ENCODE data around the gene ZBTB7A. TPM values are rescaled to one million over a fixed set of nuclear protein-coding genes. Genes with fewer than 3 reads are reported as not detected.

The ZBTB7A gene
- total RNA-seq, 1 experiment from 2014 or later: 49.5 TPM

GRCh38 chr19:4052114-4052992 lies 14.3 kb downstream of the ZBTB7A start:
- intact Hi-C loops (cut with micrococcal nuclease): no loop called here
- no peak overlapping the region for H3K9ac ChIP-seq (ENCODE audit: low read length)
- no peak overlapping the region for H3K4me3 ChIP-seq (replicated peaks in 1 of 2; ENCODE audit: low read depth in 1 of 2, low read length in 2 of 2)
- H3K79me2 ChIP-seq (ENCODE audit: insufficient read depth, low read length): peaks cover 95% of the 10 kb centered on the region
- H4K20me1 ChIP-seq (ENCODE audit: insufficient read depth): peaks cover 8% of the 10 kb centered on the region; the same call in 1 of the 2 replicates
- H2AFZ ChIP-seq (ENCODE audit: low read depth, low read length, poor library complexity, severe bottlenecking): no peak overlapping the region
- no TSS peak for BruUV-seq (replicated peaks)
- no peak overlapping the region for H3K27ac ChIP-seq (ENCODE audit: low read depth, low read length)
- no peaks in the 10 kb centered on the region for H3K9me2 ChIP-seq (ENCODE audit: insufficient read depth)
- no peak for ATAC-seq
- no peak for DNase-seq (ENCODE audit: low read depth, low spot score)
- no peaks in the 10 kb centered on the region for H3K9me3 ChIP-seq (ENCODE audit: control insufficient read depth in 1 of 2, insufficient read depth in 1 of 2, low read depth in 1 of 2, low read length in 2 of 2)
- CTCF ChIA-PET: no interaction called here
- no peak for TF ChIP-seq EZH2phosphoT487 (IDR thresholded peaks at IDR 0.05; ENCODE audit: borderline replicate concordance)
- no peak for TF ChIP-seq YY1 (IDR thresholded peaks at IDR 0.05; ENCODE audit: extremely low read depth, insufficient replicate concordance, low read depth, low read length)
- TF ChIP-seq ZBTB33 (IDR thresholded peaks at IDR 0.05; ENCODE audit: extremely low read depth, insufficient replicate concordance, low read length): no peak
- TF ChIP-seq POLR2AphosphoS5 (IDR thresholded peaks at IDR 0.05; ENCODE audit: low read depth, low read length): no peak
- no peak for TF ChIP-seq FOSL1 (IDR thresholded peaks at IDR 0.05; ENCODE audit: low read depth)
- TF ChIP-seq EZH2 (IDR thresholded peaks at IDR 0.05): no peak
- no peak for TF ChIP-seq REST (IDR thresholded peaks at IDR 0.05; ENCODE audit: low read depth)
- TF ChIP-seq CEBPB (IDR thresholded peaks at IDR 0.05; ENCODE audit: low read depth): no peak
- TF ChIP-seq POLR2A (IDR thresholded peaks at IDR 0.05; ENCODE audit: borderline replicate concordance, extremely low read depth, insufficient read depth, insufficient read length): no peak
- no peak for TF ChIP-seq ZNF274 (IDR thresholded peaks at IDR 0.05; ENCODE audit: low read depth, low read length)
- TF ChIP-seq SIN3A (IDR thresholded peaks at IDR 0.05; ENCODE audit: low read depth): no peak
- no peak for TF ChIP-seq JUND (IDR thresholded peaks at IDR 0.05)
- TF ChIP-seq MAX (IDR thresholded peaks at IDR 0.05): no peak
- TF ChIP-seq SP1 (IDR thresholded peaks at IDR 0.05; ENCODE audit: low read depth): no peak
- no peak for TF ChIP-seq CTCF (IDR thresholded peaks at IDR 0.05 in 2 of 3, conservative IDR thresholded peaks at IDR 0.05 in 1 of 3; ENCODE audit: borderline replicate concordance in 1 of 3, insufficient read depth in 1 of 3, low read depth in 2 of 3, low read length in 2 of 3)
- no peak for TF ChIP-seq EGR1 (IDR thresholded peaks at IDR 0.05; ENCODE audit: low read depth)
- TF ChIP-seq ELF1 (IDR thresholded peaks at IDR 0.05; ENCODE audit: borderline replicate concordance, low read depth): no peak
- H3K4me1 ChIP-seq (ENCODE audit: control insufficient read depth in 1 of 2, insufficient read depth in 2 of 2, low read length in 2 of 2): no peaks in the 10 kb centered on the region; a peak in 1 of 4 replicates
- H3K4me2 ChIP-seq (ENCODE audit: low read length): no peak overlapping the region
- RAD21 ChIA-PET (ENCODE audit: low non-redundant PET in 1 of 2, low total read pairs in 2 of 2, uncharacterized antibody in 2 of 2, unreplicated experiment in 2 of 2): no interaction called here
- H3K27me3 ChIP-seq (ENCODE audit: insufficient read depth, low read length): no peaks in the 10 kb centered on the region
- peaks cover 21 to 34% of the 10 kb centered on the region in 2 experiments; a peak in 3 of 4 replicates for H3K36me3 ChIP-seq (ENCODE audit: control insufficient read depth in 1 of 2, insufficient read depth in 2 of 2, low read length in 2 of 2)
- POLR2A ChIA-PET: no interaction called here
